HuH-7.5 (cell line): Measurements from ENCODE around the gene NOS1.

Experiments used
- DNase-seq: peaks from one replicate; pipeline ENCODE4 v3.0.0; 2011; ENCODE audit warnings: low spot score

Gene NOS1

DNA sequence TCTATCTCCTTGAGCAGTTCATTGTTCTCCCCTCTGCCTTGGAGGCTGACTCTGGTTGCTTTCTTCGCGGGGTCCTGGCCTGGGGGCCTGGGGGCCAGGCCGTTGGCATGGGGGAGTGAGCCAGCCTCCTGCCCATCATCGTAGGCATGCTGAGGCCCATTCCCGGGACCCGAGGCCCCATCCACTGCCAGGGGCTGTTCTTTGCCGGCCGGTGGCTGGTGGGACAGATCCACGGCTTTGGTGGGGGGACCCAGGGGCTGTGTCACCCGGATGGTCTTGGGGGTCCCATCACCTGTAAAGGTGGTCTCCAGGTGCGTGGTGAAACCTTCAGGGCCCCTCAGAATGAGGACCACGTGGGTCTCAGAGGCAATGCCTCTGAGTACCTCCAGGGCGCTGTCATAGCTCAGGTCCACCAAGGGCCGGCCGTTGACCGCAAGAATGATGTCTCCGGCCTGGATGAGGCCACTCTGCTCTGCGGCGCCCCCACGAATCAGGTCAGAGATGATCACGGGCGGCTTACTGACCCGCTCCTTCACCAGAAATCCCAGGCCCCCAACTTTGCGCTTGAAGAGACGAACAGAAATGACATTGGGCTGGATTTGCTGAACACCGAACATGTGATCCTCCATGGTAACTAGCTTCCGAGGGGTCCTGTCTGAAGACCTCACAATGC, 30.8 kb downstream of the NOS1 start:
- DNase-seq: no peak

DNA sequence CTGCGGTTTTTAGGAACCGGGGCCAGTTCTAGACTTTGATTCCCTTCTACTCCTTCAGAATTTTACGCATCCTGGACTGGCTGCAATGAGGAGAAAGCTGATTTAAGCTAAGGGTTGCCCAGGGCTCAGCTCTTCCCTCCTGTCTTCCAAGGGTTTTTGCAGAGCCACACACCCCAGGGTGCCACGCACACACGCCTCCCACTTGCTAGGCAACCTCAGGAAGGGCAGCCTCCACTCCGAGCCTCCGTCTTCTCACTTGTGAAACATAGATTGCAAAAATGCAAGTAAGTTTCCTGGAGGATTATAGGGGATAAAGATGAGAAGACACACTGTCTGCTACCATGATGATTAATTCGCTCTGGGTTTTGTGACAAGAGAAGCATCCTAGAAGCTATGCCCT, 31.7 kb downstream of the NOS1 start:
- DNase-seq: no peak

DNA sequence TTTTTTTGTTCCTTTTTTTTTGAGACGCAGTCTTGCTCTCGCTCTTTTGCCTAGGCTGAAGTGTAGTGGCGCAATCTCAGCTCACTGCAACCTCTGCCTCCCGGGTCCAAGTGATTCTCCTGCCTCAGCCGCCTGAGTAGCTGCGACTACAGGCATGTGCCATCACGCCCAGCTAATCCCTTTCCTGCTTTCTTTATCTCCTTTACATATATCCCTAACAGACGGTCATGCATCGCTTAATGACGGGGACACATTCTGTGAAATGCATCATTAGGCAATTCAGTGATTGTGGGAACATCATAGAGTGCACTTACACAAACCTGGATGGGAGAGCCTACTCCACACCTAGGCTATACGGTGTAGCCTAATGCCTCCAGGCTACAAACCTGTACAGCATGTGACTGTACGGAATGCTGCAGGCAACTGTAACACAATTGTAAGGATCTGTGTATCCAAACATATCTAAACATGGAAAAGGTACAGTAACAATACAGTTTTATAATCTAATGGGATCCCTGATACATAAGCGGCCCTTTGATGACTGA, 32.8 kb downstream of the NOS1 start:
- no peak for DNase-seq

DNA sequence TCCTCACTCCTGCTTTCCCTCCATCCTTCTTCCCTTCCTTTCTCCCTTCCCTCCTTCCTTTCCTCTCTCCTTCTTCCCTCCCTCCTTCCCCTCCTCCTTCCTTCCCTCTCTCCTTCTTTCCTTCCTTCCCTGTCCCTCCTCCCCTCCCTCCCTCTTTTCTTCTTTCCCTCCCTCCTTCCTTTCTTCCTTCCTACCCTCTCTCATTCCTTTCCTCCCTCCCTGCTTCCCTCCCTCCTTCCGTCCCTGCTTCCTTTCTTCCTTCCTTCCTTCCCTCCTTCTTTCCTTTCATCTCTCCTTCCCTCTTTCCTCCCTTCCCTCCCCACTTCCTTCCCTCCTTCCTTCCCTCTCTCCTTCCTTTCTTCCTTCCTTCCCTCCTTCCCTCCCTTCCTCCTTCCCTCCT, 39.0 kb downstream of the NOS1 start:
- no peak for DNase-seq

DNA sequence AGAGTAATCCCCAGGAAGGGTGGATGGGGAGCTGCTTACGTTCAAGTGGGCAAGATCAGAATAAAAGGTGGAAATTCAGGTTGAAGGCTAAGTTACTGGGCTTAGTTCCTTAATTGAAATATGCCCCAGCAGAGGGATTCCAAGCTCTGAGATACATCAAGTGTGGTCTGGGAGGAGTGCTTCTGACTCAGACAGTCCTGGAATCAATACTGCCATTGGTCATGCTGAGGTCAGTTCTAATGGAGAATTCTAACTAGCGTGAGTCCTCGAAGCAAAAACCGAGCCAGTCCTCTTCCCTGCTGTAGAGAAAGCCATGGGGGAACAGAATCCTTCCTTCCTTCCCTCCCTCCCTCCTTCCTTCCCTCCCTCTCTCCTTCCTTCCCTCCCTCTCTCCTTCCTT, 39.9 kb downstream of the NOS1 start:
- DNase-seq: no peak

DNA sequence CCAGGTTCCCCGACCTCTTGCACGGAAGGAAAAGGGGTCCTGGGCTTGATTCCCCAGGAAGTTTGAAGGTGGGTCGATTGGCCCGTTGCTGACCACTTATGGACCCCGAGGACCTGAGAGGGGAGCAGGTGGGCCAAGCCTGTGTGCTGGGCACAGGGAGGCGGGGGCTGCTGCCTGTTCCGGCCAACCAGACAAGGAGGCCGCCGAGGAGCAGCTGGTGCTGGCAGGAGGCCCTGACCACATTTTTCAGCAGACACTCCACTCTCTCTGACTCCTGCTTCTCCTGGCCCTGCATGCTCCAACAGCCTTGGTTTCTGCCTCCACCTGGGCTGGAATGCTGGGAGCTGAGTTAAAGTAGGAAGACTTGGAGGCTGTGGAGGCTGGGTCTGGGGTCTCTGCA, 42.8 kb downstream of the NOS1 start:
- DNase-seq: no peak

DNA sequence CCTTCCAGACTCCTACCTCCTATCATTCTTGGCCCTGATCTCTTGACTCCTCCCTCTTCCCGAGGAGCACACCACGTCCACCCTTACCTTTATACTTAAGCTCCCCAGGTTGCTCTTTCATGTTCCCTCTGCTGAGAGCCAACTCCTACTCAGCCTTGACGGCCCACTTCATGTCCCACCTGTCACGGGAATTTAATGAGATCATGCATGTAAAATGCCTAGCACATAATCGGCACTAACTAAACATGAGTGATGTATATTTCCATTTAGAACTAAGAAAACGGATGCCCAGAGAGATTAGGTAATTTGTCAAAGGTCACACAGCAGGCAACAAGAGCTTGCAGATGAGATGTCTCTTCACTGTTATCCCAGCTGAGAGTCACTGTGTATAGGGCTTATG, 45.1 kb downstream of the NOS1 start:
- DNase-seq: no peak

DNA sequence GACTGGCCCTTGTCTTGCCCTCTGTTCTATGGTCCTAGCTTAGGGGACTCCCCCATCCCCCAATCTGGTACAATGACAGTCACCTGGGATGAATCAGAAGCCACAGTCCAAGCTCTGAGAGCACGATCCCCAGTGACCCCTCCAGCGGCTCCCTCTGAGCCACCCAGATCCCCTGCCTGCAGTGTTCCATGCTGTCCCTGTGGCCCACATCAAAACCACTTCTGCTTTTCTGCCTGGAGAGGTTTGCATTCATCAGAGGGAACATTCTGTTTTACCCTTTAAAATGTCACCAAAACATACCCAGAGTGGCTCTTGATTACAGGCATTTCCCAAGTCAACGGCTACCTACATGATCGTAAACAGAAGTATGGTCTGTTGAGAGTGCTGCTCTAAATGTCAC, 47.5 kb downstream of the NOS1 start:
- DNase-seq: no peak

DNA sequence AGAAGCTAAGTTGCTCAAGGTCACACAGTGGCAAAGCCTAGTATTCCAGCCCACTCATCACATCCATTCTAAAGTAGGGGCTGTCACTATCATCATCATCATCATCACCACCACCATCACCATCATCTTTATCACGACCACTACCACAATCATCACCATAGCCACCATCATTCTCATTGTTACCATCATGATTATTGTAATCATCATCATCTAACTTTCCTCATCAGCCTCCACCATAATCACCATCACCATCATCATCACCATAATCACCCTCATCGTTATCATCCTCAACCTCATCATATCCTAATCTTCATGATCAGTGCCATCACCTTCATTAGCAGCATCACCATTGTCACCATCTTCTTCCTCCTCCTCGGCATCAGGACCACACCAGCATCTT, 48.7 kb downstream of the NOS1 start:
- no peak for DNase-seq

DNA sequence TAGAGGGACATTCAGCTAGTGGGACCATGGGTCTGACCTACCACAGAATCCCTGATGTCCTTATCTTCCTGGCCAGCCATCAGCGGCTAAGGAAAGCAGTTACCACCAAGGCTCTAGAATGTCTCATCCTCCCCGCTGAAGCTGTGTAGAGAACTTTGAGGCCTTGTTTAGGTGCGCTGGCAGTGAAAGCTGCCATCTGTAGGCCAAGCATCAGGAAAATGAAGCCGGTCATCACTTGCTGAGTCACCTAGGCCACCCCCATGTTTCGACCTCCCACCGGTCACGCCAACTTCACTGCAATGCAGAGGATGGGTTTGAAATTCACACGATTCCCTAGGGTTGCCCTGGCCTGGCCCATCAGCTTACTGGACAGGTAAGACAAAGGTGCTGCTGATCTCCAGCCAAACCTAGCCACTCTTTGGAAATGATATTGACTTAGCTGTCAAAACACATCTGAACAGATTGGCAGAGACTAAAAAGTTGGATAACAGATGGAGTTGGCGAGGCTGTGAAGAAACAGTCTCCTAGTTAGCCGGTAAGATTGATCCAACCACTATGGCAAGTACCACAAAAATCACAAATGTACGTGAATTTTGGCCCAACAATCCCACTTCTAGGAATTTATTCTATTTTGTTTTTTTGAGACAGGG, 52.0 kb downstream of the NOS1 start:
- no peak for DNase-seq

DNA sequence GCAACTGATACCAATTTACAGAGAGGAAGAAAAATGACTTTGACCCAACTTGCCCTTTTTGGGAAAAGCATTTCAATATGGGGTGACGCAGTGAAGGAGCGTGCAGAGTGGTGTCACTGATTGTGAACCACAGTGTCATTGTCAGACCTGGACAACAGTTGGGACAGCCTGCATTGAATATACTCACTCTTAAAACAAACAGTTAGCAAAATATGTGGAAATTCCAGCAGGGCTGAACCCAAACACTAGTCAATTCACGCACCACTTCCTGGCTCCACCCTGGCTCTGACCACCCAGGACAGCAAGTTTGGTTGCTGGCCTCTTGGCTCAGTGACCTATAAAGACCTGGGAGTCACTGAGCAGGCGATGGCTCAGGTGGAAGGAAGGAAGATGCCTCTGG, 61.3 kb downstream of the NOS1 start:
- DNase-seq: no peak

DNA sequence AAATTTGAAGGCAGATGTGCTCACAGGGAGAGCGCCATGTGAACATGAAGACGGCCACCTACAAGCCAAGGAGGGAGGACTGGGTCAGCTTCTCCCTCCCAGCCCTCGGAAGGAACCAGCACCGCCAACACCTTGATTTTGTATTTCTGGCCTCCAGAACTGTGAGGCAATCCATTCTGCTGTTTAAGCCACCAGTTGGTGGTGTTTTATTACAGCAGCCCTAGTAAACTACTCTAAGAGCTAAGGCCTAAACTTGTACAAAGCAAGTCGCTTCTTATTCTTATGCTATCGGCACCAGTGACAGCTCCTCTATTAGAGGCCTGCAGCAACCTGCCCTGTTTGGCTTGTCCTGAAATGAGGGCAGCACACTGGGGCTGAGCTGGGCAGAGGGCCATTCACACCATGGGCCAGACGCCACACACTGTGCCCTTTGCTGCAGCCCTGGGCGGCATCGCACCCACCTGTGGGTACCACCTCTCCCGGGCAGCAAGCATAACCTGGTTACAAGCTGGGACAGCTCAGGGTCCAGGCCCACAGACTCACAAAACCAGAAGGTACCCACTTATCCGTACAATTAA, 62.7 kb downstream of the NOS1 start:
- DNase-seq: no peak

DNA sequence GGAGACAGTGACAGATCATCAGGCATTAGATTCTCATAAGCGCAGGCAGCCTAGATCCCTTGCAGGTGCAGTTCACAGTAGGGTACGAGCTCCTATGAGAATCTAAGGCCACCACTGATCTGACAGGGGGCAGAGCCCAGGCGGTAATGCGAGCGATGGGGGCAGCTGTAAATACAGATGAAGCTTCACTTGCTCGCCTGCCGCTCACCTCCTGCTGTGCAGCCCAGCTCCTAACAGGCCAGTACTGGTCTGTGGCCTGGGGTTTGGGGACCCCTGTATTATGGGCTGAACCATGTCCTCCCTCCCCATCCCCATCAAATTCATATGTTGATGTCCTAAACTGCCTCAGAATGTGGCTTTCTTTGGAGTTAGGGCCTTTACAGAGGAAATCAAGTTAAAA, 63.2 kb downstream of the NOS1 start:
- no peak for DNase-seq

DNA sequence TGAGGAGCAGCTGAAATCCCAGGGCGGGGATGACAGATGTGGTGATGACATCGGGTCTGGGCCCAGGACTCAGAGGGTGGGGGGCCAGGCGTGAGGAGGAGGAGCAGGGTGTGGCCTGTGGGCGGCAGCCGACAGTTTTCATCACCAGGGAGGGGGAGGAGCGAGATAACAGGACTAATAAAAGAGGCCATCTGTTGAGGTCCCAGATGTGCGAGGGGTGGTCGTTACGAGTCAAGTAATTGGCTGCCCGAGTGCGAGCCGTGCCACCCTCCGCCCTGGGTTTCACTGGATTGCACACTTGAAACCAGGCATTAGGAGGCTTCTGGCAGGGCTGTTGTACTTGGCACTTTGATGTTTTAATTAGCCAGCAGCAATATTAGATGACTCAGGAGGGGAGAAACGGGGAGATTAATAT, 67.2 kb downstream of the NOS1 start:
- DNase-seq: no peak

DNA sequence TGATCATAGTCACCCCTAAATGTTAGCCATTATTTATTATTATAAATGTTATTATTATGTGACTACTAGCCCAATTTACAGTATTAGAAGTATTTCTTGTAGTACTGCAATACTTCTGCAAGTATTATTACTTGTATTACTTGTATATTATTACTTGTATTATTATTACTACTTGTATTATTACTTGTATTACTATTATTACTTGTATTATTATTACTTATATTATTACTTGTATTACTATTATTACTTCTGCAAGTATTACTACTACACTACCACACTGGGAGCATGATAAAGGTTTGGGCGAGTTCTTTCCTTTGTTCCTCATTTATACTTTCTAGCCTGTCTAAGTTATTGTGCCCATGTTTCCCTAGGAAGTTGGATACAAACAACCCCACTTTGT, 67.9 kb downstream of the NOS1 start:
- DNase-seq: no peak

DNA sequence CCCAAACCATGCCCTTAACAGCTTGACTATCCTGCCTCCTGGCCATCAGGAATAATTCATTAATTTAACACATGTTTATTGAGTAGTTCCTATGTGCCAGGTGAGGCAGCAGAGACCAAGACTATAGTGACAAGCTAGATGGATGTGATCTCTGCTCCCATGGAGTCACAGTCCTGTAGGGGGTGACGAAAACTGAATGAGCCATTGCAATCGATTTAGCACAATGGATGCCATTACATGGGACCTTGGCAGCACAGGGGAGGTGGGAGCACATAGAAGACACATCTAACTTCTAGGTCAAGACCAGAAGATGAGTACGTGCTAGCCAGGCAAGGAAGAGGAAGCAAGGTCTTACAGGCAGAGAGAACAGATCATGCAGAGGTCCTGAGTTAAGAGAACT, 68.7 kb downstream of the NOS1 start:
- no peak for DNase-seq

DNA sequence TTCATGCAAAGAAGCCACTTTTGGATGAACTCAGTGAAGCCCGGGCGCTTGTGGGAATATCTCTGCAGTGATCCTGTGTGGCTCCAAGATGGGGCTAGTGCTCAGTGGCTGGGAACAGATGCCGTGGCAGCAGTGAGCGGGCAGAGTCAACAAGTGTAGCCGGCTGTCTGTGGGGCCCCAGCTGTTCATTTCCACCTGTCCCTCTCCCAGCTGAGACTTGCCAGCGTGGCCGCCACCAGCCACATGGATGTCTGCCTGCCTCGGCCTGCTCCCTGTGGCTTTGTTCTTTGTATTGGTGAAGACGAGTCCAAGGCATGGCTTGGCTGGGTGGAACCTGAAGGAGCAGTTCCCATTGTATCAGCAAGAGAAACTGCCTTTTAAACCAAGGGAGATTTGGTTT, 77.3 kb downstream of the NOS1 start:
- no peak for DNase-seq

DNA sequence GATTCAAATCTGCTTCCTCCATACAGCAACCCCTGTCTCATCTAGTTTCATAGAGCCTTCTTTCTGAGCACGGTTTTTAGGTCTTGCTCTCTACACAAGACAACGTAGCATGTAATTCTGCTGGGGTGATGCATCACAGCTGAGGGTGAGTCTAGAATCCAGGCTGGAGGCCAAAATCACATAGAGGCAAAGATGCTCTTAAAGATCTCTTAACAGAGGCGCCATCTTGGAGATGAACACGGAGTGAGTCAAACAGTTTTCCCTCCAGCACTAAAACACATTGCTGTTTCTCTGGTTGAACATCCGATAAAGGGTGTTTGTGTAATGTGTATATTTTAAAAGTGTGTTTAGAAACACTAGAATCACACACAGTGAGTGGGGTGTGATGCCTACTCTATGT, 78.9 kb downstream of the NOS1 start:
- no peak for DNase-seq

DNA sequence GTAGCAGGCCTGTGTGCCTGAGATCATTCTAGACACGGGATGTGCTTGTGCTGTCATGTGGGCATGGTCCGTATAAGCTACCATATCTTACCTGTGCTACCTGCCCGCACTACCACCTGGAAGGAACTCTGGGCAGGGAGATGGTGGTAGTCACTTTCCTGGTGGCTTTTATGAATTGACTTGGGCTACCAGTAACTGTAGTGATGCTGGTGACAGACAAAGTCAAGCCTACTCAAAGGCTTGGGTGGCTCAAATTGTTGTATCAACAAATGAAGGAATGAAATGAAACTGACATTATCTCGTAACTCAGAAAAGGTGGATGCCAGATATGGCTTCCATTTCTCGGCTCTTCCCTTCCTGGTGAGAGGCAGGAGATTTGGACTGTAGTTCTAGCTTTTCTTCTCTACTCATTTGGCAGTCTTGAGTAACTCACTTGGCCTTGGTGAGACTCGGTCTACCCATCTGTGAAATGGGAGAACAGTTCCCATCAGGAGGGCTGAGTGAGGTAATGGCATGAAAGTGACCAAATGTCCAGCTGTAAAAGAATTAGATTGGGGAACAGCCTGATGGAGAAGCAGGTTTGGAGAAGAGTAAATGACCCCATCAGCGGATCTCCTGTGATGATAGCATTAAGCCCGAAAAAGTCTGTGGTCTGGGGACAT, 81.3 kb downstream of the NOS1 start:
- no peak for DNase-seq

DNA sequence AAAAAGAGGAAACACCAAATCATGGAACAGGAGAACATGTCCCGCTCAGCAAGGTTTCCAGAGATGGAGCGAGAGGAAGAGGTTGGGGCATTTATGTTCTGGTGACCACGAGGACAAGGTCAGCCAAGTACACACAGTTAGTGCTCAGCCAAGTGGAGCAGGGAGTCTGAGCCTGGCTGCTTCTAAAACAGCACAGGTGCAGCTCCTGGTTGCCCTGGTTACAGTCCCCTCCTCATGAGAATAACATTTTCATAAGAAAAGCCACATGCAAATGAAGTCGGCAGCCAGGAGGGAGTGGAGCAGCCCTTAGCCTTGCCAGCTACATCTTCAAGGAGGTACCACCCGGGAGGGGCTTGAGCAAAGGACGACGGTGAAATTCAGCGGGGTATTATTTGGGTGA, 81.8 kb downstream of the NOS1 start:
- no peak for DNase-seq

DNA sequence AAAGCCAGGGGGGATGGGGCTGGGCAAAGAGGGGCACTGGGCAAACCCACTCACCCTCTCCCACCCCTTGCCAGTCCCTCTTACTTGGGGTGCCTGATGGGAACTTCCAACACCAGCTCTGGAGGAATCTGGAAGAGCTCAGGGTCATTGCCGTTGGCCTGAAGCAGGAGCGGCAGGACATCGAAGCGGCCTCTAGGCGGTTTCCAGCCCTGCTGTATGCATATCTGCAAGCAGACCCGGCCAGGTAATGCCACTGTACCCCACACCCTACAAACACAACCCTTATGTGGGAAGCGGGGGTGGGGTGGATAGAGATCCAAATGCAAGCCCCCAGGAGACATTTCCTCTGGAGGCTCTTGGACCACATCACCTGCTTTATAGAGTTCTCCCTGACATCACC, 83.6 kb downstream of the NOS1 start:
- DNase-seq: no peak

DNA sequence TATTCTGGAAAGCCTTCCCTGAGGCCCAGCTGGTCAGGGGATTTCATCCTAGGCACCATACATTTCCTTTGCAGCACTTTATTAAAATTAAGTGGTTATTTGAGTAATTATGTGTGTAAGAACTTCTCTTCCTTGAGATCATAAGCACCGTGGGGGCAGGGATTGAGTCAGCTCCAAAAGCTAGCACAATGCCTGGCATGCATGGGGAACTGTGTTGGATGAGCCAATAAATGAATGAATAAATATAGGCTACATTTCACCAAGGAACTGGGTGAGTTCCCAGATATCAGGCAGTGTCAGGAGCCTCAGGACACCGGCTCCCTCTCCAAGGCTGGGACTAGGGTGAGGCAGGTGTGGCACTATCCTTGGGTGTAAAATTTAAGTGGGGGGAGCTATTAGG, 88.3 kb downstream of the NOS1 start:
- DNase-seq: no peak

DNA sequence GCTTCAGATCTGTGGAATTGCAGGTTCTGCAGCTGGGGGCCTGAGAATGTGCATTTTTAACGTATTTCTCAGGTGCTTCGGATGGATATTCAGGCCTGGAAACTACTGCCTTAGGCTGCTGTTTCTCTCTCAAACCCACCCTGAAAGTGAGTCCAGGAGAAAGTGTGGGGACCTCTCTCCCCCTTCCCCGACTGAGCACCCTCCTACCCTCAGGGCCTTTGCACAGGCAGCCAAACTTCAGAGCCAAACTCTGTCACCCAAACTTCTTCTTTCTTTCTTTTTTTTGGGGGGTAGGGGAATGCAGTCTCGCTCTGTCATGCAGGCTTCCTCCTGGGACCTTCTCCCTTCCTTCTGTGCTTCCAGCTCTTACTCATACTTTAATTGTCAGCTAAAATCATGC, 88.7 kb downstream of the NOS1 start:
- DNase-seq: no peak
